K562 (cell line): Measurements from ENCODE around the gene SHROOM3. TPM values are rescaled to one million over a fixed set of nuclear protein-coding genes. Genes with fewer than 3 reads are reported as not detected.

ENCODE experiments used
- ATAC-seq: fragments of 200-7000 bp; cut with Tn5 transposase; 3 replicates; pipeline ENCODE4 v1.9.1; 2020; ENCODE audit warnings: moderate library complexity
- BruUV-seq: library from RNA; stranded (reverse); fragments of 400-500 nt; replicated peaks from 2 replicates; lab custom pipeline; 2021; lab: Mats Ljungman, UMichigan
- CTCF ChIA-PET: fragments of 300-600 bp; formaldehyde crosslinking; extraction: SDS; loops from one replicate; lab custom pipeline; 2021; ENCODE audit warnings: low intra/inter-chr PET ratio; lab: Yijun Ruan, JAX
- POLR2A ChIA-PET: fragments of 300-600, 350-650 bp; sonication (Branson Sonifier 250); formaldehyde crosslinking; extraction: SDS; loops from one replicate; lab custom pipeline; 2021; ENCODE audit warnings: antibody characterized with exemption, inconsistent platforms; lab: Yijun Ruan, JAX
- DNase-seq, 4 experiments: peaks; one replicate each; pipeline versions ENCODE4 v3.0.0 to v3.0.0-alpha.2; 2011 to 2018; ENCODE audit warnings: low spot score in 3 of 4, mixed read lengths in 3 of 4; ENCODE audit errors: extremely low read depth in 1 of 4
- FAIRE-seq: peaks from 2 replicates; lab custom pipeline; 2011; peaks lifted over from hg19 to GRCh38; lab: Jason Lieb, UNC
- H2AFZ ChIP-seq: 2 replicates; pipeline ENCODE4 v1.6.0; 2011; ENCODE audit warnings: low read depth, low read length, control low read depth, inconsistent platforms
- H3K27ac ChIP-seq: fragments of 200-600 bp; 3 replicates; pipeline ENCODE4 v1.8.0; 2011; ENCODE audit warnings: low read depth, mild to moderate bottlenecking, control low read depth, inconsistent platforms, low read length, moderate library complexity, mixed read lengths; ENCODE audit errors: extremely low read depth
- H3K27me3 ChIP-seq, 2 experiments: fragments of 300-600 bp in 1 of 2; 2 replicates in 1 of 2; 3 replicates in 1 of 2; pipeline versions ENCODE4 v1.6.0 to v1.8.0; 2011; ENCODE audit warnings: inconsistent platforms in 2 of 2, low read length in 2 of 2, mild to moderate bottlenecking in 1 of 2, mixed read lengths in 1 of 2, moderate library complexity in 1 of 2; ENCODE audit not compliant: control insufficient read depth in 2 of 2, insufficient read depth in 2 of 2
- H3K36me3 ChIP-seq: fragments of 300-600 bp; 3 replicates; pipeline ENCODE4 v1.8.0; 2011; ENCODE audit warnings: mild to moderate bottlenecking, low read length, inconsistent platforms; ENCODE audit not compliant: control insufficient read depth, insufficient read depth
- H3K4me1 ChIP-seq, 2 experiments: fragments of 200-600 bp in 1 of 2; replicated peaks in 1 of 2; 2 replicates in 1 of 2; 3 replicates in 1 of 2; pipeline versions ENCODE4 v1.5.1 to v1.8.0; 2011; ENCODE audit warnings: inconsistent platforms in 2 of 2, low read length in 2 of 2, mild to moderate bottlenecking in 1 of 2, mixed read lengths in 1 of 2, moderate library complexity in 1 of 2; ENCODE audit not compliant: control insufficient read depth in 2 of 2, insufficient read depth in 2 of 2
- H3K4me2 ChIP-seq: 2 replicates; pipeline ENCODE4 v1.6.1; 2011; ENCODE audit warnings: low read length, control low read depth, inconsistent platforms, mixed read lengths; ENCODE audit not compliant: insufficient read depth
- H3K4me3 ChIP-seq: fragments of 200-600 bp; sonication (generic), shearing (Covaris generic); 2 replicates; pipeline ENCODE4 v1.5.1; 2016; ENCODE audit warnings: control low read depth, inconsistent platforms
- H3K79me2 ChIP-seq: fragments of 200-600 bp; 3 replicates; pipeline ENCODE4 v1.8.0; 2011; ENCODE audit warnings: low read length, inconsistent platforms; ENCODE audit not compliant: control insufficient read depth, insufficient read depth
- H3K9ac ChIP-seq, 2 experiments: 2 replicates each; pipeline versions ENCODE4 v1.6.0 to v1.6.1; 2011; ENCODE audit warnings: low read depth in 2 of 2, low read length in 2 of 2, control low read depth in 1 of 2, inconsistent platforms in 1 of 2, mild to moderate bottlenecking in 1 of 2, mixed read lengths in 1 of 2; ENCODE audit not compliant: insufficient read depth in 1 of 2
- H3K9me1 ChIP-seq: one replicate; pipeline ENCODE4 v1.6.0; 2011; ENCODE audit warnings: inconsistent platforms, mild to moderate bottlenecking, low read length, moderate library complexity; ENCODE audit not compliant: control insufficient read depth, insufficient read depth
- H3K9me3 ChIP-seq: replicated peaks from 2 replicates; pipeline ENCODE4 v1.5.1; 2011; ENCODE audit warnings: low read depth, low read length, inconsistent platforms; ENCODE audit not compliant: control insufficient read depth, insufficient read depth
- H4K20me1 ChIP-seq: replicated peaks from 2 replicates; pipeline ENCODE4 v1.6.1; 2011; ENCODE audit warnings: low read length, inconsistent platforms, mixed read lengths; ENCODE audit not compliant: control insufficient read depth, insufficient read depth
- BRCA1 ChIP-seq, 2 experiments: fragments of 450-650 bp in 1 of 2; sonication (generic) in 1 of 2; formaldehyde crosslinking in 1 of 2; IDR thresholded peaks; 2 replicates each; pipeline versions ENCODE4 v1.5.0 to v1.6.1; 2017 to 2020; ENCODE audit warnings: mild to moderate bottlenecking in 1 of 2, missing genetic modification reagents in 1 of 2
- FOS ChIP-seq: IDR thresholded peaks from 3 replicates; pipeline ENCODE4 v1.6.1; 2011; ENCODE audit not compliant: insufficient read length; ENCODE audit errors: extremely low read depth
- MGA ChIP-seq: fragments of 450-650 bp; IDR thresholded peaks from 2 replicates; pipeline ENCODE4 v1.6.1; 2016; ENCODE audit warnings: mild to moderate bottlenecking, moderate library complexity
- MTA2 ChIP-seq: fragments of 450-650 bp; IDR thresholded peaks from 2 replicates; pipeline ENCODE4 v1.6.1; 2016; ENCODE audit warnings: low read depth
- NCOA1 ChIP-seq: fragments of 450-650 bp; IDR thresholded peaks from 2 replicates; pipeline ENCODE4 v1.6.1; 2016; ENCODE audit warnings: low read depth
- SNRNP70 ChIP-seq: fragments of 200-400 bp; formaldehyde crosslinking; optimal IDR thresholded peaks from 2 replicates; pipeline ENCODE3; 2017; ENCODE audit warnings: low read depth, low read length
- U2AF1 ChIP-seq: fragments of 200-400 bp; formaldehyde crosslinking; optimal IDR thresholded peaks from 2 replicates; pipeline ENCODE3; 2017; ENCODE audit warnings: mild to moderate bottlenecking, low read depth, low read length, moderate library complexity
- ZNF778 ChIP-seq: fragments of 450-650 bp; formaldehyde crosslinking; IDR thresholded peaks from 2 replicates; pipeline ENCODE4 v1.4.0; 2020; ENCODE audit warnings: mild to moderate bottlenecking, moderate library complexity
- ZNF780A ChIP-seq: fragments of 250-450 bp; sonication (Bioruptor Pico); IDR thresholded peaks from 2 replicates; pipeline ENCODE4 v1.5.0; 2021; ENCODE audit warnings: mild to moderate bottlenecking
- WGBS: fragments of 100-300 bp; shearing (Covaris generic); methylation state at CpG from one replicate; pipeline ENCODE4 v1.1.6; 2016; ENCODE audit warnings: low coverage, mixed read lengths; ENCODE audit not compliant: insufficient coverage; ENCODE audit errors: missing lambda C conversion rate; 5-methylcytosine and 5-hydroxymethylcytosine counted together
- in situ Hi-C: fragments of 300-500 bp; cut with MboI; formaldehyde crosslinking; loops from 4 replicates; pipeline ENCODE4 v1.15.0; 2018; ENCODE audit warnings: inconsistent platforms, mixed read lengths
- intact Hi-C: fragments of 100-400 bp; cut with micrococcal nuclease; formaldehyde crosslinking; loops from 2 replicates; pipeline ENCODE4 v1.14.2; 2022
- polyA plus RNA-seq, 8 experiments: library from polyadenylated mRNA; depleted of rRNA in 4 of 8; stranded (reverse) in 5 of 8; unstranded in 3 of 8; fragments of >200 nt; fragmentation: Nextera tagmentation in 2 of 8; fragmentation: Illumina TruSeq in 1 of 8; extraction: Ambion mirVana in 2 of 8; extraction: Trizol in 1 of 8; gene quantifications; 2 replicates each; pipeline versions ENCODE4 v1.2.1 to v1.2.3, GENCODE V29; 2011 to 2014; ENCODE audit warnings: inconsistent platforms in 1 of 8, missing spikeins in 1 of 8
- total RNA-seq, 7 experiments: library from RNA; depleted of rRNA in 6 of 7; stranded (reverse); fragments of >200 nt in 6 of 7; fragmentation: Illumina TruSeq in 2 of 7; extraction: Trizol in 2 of 7; gene quantifications; 2 replicates each; pipeline versions ENCODE4 v1.2.1 to v1.2.3, GENCODE V29; 2011 to 2021; ENCODE audit warnings: low replicate concordance in 1 of 7

The SHROOM3 gene
- total and polyA plus RNA-seq, 9 of the 15 experiments (the other 6 are each of a cell fraction or from before 2014, with no cell fraction given), result 0.01 to 0.07 TPM; not detected in 7

DNA sequence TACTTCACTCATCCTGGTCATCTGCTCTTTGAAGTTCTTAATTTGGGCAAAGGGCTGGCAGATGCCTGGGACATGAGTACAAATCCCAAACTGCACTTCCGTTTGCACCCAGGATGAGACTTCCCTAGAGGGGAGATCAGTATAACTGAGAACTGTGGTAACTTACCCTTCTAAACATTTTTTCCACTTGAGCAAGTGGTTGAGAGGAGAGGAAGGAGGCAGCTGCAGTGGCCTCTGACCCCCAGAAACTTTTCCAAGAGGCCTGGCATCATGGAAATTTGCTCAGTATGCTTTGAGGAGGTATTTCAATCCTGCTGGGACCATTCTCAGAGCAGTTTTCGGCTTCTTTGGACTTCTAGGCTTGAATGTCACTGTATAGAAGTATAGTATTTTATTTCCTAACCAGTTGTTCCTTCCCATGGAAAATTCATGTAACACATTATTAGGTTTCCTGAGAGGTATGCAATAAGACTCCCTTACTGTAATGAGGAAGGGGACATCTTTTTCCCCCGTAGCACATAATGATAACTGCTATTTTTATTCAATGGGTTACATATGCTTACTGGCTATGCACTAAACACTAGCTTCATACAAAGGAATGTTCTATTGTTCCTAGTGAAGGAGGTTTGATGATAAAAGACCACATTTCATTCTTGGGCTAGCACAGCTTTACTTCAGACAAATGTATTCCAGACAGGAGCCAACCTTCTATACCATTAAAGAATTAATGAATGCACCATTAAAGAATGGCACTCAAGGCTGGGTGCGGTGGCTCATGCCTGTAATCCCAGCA is 129.3 kb downstream of the SHROOM3 start:
- Histone ChIP-seq H3K9me1 (no peaks in the 10 kb centered on the region), H3K36me3 (no peaks in the 10 kb centered on the region), H3K4me2 (no peak overlapping the region), H3K27me3 (peaks cover 12 to 13% of the 10 kb centered on the region in 2 experiments; a peak in 2 of 5 replicates), H3K79me2 (no peaks in the 10 kb centered on the region), H4K20me1 (no peaks in the 10 kb centered on the region), H3K4me1 (no peaks in the 10 kb centered on the region), H3K4me3 (no peak overlapping the region), H3K9ac (no peak overlapping the region), H2AFZ (no peak overlapping the region), H3K27ac (no peak overlapping the region), H3K9me3 (no peaks in the 10 kb centered on the region)
- ATAC-seq, result no peak
- no TSS peak for BruUV-seq
- WGBS, result 0% methylated on average over 4 of the region's 4 CpGs
- ChIA-PET POLR2A (no interaction called here), CTCF (no interaction called here)
- no peak for FAIRE-seq
- in situ Hi-C loops, result no loop called here
- intact Hi-C loops, result no loop called here
- DNase-seq, result no peak
- no peak for TF ChIP-seq FOS
- TF ChIP-seq ZNF778 (CRISPR knock-in tag), result no peak
- no peak for TF ChIP-seq SNRNP70
- TF ChIP-seq NCOA1, result no peak
- TF ChIP-seq BRCA1 (IDR thresholded peaks at IDR 0.05), result no peak
- TF ChIP-seq BRCA1 (CRISPR knock-in tag; IDR thresholded peaks at IDR 0.05), result no peak
- TF ChIP-seq U2AF1, result no peak
- no peak for TF ChIP-seq ZNF780A (CRISPR knock-in tag)
- TF ChIP-seq MGA, result no peak
- no peak for TF ChIP-seq MTA2
